Activated CD8-positive, alpha-beta memory T cell treated with anti-CD3 and anti-CD28 coated beads, Interleukin-2, amount 50 U/mL, for 4 hours (primary cell): ENCODE data around the gene SLC16A2.

Source experiments
- DNase-seq: peaks from one replicate; pipeline ENCODE4 v3.0.0-alpha.2; 2020

The SLC16A2 gene

DNA sequence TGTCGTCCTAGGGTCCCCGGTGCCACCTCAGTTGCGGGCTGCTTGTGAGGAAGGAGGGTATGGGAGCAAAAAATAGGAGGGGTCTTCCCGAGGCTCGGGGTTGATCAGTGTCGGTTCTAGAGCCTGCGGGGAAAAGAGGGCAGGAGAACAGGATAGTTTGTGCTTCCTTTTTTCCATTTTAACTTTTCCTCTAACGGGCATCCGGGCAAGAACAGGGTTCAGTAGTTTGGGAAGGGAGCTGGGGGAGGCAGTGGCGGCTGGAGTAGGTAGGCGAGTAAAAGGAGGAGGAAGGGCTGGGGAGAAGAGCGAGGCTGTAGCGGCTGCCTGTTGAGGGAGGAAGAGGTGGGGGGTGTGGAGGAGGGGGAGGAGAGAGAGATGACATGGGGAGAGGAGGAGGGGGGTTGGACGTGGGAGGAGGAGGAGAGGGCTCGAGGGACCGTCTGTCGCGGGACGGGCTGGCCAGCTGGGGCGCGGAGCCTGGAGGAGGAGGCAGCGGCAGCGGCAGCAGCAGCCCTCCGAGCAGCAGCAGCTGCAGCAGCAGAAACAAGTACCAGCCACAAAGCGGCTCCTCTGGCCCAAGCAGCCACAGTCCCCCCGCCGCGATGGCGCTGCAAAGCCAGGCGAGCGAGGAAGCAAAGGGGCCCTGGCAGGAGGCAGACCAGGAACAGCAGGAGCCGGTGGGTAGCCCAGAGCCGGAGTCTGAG is at the start of gene SLC16A2:
TSS of gene SLC16A2 (plus strand) at position 458 of the 704 bp plus-strand sequence. CDS start at position 603, 145 bp downstream.
- DNase-seq = peak; percentile 32

DNA sequence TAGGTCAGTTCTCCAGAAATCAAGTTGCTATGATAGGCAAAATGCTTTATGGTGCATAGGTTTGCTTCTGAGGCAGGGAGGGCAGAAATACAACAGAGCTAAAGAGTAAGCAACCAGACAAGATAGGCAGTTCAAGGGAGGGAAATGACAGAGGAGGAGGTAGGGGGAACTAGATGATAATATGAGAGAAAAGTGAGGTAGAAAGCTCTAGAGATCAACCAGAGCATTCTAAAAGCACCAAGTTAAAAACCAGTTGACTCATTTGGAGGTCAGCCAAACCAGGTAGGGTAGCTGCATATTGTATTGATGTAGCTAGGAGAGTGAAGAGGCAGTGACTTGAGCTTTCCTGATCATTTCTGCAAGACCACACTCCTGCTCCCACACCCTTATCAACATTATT is 49.0 kb upstream of the SLC16A2 start:
- no peak for DNase-seq

DNA sequence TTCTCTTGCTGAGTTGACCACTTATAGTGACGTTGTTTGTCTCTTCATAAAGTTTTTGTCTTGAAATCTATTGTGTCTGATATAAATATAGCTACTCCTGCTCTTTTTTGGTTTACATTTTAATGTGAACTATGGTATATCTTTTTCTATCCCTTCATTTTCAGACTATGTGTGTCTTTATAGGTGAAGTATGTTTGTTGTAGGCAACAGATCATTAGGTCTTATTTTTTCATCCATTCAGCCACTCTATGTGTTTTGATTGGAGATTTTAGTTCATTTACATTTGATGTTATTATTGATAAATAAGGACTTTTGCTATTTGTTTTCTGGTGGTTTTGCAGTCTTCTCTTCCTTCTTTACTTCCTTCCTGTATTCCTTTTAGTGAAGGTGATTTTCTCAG is 44.0 kb upstream of the SLC16A2 start:
- DNase-seq = no peak

DNA sequence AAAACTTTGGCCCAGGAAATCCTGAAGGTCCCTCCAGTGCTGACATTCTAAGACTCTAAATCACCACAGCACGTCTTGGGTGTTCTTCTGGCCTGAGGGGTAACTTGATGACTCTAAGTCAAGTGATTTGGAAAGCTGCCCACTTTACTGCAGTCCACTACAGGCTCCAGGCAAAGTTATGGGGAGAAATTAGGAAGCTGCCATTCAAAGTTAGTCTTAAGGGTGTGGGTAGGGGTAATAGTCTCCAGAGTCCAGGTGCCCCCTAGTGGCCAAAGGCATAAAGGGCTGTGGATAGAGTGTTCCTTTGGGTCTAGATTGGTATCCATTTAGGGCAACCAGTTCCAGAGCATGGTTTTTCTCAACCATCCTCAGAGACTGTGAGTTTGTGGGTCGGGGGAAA is 38.7 kb upstream of the SLC16A2 start:
- DNase-seq = peak; percentile 59

DNA sequence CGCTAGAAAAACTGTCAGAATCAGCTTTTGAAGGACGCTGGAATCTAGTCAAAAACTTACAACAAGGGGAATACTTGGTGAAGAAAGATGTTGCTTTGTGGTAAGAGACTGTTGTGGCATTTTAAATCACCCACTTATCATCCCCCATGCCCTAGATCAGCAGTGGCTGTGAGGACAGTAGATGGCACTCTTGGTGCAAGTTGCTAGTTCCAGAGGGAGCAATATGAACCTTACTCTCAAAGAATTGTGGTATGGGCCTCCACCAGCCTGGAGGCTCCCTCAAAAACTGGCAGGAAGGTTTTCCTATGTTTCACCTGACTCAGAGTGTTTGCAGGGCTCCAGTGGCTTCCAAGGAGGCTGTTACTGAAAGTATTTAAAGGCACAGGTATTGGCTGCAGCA is 37.7 kb upstream of the SLC16A2 start:
- no peak for DNase-seq

DNA sequence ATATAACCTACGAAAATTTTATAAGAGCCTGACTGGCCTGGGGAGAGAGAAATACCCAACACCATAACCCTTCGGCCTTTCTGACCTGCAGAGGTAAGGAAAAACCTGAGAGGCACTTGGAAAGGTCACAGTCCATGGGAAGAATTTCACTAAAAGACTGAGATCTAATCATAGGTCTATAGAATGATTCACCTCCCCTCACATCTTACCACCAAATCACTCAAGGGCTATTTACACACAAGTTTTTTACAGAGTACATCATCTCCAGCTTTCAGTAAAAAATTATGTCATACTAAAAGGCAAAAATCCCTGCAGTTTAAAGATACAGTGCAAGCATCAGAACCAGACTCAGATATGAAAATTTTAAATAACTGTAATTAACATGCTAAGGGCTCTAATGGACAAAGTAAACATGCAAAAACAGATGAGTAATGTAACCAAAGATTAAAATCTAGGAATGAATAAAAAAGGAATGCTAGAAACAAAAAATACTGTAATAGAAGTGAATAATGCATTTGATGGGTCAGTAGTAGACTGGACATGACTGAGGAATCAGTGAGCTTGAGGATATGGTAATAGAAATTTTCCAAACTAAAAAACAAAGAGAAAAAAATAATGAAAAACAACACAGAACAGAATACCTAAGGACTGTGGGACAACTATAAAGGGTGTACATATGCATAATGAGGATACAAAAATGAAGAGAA is 32.1 kb upstream of the SLC16A2 start:
- no peak for DNase-seq

DNA sequence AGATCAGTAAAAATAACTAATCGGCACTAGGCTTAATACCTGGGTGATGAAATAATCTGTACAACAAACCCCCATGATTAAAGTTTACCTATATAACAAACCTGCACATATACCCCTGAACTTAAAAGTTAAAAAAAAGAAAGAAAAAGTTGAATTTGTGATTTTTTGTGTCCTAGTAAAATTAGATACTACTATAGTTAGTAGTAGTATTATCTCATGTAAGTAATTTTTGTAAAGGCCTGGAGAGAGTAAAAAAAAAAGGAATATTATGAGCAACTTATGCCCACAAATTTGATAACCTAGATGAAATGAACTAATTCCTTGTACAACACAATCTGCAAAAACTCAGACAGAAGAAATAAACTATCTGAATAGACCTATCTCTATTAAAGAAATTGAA is 25.7 kb upstream of the SLC16A2 start:
- no peak for DNase-seq

DNA sequence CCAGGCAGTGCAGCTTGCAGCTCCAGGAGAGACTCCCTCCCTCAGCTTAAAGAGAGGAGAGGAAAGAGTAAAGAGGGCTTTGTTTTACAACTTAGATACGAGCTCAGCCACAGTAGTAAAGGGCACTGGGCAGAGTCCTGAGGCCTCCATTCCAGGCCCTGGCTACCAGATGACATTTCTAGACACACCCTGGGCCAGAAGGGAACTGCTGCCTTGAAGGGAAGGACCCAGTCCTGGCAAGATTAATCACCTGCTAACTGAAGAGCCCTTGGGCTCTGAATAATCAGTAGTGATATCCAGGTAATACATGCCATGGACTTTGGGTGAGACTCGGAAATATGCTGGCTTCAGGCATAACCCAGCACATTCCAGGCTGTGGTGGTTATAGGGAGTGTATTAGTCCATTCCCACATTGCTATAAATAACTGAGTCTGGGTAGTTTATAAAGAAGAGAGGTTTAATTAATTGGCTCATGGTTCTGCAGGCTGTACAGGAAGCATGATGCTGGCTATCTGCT is 15.3 kb upstream of the SLC16A2 start:
- DNase-seq = no peak

DNA sequence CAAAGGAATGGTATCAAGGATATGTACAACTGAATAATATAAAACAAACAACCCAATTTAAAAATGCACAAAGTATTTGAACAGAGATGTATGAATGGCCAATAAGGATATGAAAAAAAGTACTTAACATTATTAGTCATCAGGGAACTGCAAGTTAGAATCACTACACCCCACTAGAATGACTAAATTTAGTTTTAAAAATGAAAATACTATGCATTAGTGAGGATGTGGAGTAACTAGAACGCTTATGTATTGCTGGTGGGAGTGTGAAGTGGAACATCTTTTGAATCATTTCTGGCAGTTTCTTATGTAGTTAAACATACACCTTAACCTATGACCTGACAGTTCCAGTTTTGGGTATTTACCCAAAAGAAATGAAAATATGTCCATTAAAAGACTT is 13.0 kb upstream of the SLC16A2 start:
- no peak for DNase-seq

DNA sequence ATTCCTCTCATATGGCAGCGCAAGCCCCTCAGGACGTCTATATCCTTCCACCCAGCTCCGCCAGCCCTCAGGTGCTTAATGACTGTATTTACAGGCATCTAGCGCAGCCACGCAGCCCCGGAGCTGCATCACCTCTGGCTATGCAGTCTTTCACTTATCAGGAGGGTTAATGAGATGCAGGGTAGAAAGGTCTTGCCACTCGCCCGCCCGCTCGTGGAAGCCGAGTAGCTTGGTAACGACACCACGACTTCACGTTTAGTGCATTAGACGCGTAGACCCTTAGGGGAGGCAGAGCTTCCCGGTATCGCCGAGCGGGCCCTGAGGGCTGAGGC is 1.5 kb upstream of the SLC16A2 start:
- DNase-seq = peak; percentile 15

DNA sequence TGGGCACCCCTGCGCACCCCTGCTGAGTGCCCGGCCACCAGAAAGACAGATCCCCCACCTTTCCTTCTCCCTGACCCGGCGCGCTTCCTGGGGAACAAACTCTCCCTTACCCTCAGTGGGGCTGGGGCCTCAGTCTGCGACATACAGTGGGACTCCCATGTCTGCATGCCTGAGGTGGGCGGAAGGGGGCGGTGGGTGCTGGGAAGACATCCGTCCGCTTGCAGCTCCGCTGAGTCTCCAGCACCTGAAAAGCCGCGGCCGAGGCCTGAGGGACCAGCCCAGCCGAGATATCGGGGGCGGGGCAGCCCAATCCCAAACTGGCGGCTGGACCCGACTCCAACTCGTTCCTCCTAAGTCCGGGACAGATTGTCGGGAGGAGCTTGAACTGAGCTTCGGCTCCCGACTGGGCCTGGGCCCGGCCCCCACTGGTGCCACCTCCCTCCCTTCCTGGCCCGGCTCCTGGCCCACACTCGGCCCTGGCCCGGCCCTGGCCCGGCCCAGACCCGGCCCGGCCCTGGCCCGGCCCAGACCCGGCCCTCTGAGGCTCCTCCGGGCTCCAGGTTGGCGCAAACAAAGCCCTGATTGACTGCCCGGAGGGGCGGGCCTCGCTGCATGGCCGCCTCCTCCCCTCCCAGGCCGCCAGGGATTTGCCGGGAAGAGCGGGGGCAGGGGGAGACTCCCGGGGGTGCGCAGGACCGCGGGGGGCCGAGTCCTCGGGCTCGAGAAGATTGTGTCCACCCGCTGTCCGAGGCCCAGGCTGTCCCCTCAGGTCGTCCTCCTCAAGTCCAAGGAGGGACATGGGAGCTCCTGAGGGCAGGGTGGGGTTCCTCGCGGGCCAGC is 877 bp upstream of the SLC16A2 start:
- DNase-seq = peak; percentile 24

DNA sequence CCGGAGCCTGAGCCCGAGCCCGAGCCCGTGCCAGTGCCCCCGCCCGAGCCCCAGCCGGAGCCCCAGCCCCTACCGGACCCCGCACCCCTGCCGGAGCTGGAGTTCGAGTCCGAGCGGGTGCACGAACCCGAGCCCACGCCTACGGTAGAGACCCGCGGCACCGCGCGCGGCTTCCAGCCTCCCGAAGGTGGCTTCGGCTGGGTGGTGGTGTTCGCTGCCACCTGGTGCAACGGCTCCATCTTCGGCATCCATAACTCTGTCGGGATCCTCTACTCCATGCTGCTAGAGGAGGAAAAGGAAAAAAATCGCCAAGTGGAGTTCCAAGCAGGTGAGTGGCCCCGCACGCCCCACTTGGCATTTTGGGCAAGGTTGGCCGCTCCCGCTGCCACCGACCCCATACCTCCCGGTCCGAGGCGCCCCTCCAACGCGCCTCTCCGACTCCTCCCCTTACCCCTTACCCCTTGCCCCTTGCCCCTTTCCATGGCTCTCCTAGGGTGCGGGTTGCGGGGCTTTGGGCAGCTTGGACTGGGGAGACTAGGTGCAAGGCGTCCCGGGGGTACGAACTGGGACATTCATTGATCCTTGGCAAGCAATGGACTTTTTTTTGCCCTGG is 553 bp downstream of the SLC16A2 start:
- no peak for DNase-seq

DNA sequence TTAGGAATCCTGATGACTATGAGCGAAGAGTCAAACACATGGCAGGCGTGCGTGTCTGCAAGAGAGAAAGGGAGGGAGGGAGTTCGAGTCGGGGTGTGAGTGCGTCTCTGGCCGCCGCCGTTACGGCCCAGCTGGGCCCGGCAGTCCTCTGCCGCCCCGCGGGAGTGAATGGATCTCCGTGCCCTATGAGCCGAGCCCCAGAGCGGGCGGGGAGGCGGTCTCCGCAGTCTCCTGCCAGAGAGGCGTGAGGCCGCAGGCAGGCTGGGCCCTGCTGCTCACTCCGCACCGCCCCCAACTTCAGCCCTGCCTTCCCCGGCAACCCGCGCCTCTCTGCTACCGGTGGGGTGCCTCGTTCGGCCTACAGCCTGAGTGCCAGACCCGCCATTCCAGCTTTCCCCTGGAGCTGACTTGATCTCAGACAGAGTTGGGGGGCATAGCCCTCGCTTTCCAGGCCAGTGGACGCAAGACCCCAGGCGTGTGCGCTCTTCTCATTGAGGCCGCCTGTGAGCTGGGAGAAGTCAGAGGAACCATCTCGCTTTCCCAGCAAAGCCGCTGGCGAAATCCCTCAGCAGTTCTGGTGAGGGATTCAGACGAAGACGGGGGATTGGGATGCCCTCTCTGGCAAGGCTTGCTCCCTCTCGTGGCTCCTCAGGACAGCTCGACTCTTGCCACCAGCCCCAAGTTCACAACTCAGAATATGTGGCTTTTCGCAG is 1.4 kb downstream of the SLC16A2 start:
- peak; percentile 16 for DNase-seq

DNA sequence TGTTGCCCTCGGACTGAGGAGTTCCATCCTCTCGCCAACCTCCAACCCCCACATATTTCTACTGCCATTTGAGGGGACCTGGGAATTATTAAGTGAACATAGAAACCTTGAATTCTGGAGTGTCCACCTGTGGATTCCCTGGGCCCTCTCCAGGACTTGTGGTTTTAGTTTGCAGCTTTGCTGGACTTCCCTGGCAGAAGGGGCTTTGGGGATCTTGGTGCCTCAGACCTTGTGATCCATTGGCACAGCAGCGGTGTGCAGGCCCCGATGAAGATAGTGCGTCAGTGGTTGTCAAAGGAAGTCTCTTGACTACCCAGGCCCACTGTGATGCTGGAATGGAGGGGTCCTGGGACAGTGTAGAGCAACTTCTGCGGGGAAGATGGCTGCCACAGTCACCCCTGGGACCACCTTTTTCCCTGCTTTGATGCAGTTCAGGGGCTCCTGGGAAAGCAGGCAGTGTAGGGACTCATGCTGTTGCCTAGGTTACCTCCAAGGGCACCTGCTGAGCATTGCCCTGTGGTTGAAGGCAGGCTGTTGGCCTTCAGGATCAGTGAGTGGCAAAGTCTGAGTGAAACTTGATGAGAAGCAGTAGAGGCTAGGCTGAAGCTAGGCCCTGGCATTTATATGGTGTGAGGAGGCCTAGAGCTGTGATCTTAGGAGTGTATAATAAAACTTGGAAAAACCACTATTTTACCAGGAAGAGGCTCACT is 2.2 kb downstream of the SLC16A2 start:
- no peak for DNase-seq

DNA sequence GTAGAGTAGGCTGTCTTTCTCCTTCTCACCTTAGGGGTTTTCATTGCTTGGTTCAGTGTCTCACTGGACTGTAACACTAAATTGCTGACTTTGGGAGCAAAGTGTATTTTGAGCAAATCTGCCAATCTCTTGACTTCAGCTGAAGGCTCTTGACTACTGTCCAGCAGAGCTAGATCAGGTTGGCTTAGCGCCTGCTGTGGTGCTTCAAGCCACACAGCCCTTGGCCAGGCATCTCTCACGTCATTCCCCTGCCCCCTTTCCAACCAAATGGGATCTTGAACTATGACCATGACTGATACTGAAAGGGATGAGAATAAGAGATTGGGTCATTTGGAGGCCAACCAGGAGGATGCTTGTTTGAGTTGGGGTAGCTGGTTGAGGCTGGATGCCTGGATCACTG is 4.8 kb downstream of the SLC16A2 start:
- DNase-seq = no peak

DNA sequence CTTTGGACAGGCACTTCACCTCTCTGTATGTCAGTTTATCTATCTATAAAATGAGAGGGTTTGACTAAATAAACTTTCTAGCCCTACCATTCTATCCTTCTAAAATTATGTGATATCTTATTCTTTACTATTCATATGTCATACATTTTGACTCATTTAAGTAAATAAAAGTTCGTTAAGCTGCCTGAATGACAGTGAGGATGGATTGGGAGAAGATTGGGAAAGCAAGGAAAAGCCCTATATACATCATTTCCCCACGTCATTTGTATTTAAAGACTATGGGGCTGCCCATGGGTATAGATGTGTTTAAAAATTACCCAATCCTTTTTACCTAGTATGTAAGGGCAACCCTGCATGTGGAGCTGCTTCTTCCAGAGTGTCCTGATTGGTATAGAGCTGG is 5.3 kb downstream of the SLC16A2 start:
- no peak for DNase-seq

DNA sequence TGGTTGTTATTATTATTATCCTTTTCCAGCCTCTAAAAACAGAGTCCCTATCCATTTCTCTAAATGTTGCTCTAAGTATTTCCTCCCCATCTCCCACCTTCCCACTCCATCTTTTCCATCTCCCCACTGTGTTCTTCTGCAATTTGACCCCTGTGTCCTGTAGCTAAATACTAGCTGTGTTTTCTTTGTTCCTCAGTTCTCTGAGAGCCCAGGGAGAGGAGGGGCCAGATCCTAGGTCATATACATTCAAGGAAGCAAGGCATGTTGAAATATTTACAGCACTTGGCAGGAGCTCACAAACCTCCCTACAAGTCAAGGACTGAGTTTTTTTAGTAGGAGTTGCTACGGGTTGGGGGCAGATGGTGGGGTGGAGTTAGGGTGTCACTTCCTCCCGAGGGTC is 10.5 kb downstream of the SLC16A2 start:
- no peak for DNase-seq

DNA sequence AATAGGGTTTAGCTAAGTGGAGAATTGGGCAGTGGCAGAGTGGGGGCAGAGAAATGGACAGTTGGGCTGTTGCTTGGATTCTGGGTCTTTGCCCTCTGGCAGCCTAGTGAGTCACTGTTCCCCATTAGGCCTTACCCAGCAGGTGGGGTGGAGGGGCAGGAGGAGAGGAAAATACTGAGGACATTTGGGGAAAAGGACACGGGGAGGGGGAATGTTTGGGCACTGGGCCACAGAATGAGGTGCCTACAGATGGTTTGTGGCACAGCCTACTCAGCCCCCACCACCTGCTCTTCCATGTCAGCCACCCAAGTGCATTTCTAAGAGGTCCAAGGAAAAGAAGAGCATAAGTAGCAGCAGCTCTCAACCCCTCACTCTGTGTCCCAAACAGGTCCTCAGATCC is 13.0 kb downstream of the SLC16A2 start:
- no peak for DNase-seq

DNA sequence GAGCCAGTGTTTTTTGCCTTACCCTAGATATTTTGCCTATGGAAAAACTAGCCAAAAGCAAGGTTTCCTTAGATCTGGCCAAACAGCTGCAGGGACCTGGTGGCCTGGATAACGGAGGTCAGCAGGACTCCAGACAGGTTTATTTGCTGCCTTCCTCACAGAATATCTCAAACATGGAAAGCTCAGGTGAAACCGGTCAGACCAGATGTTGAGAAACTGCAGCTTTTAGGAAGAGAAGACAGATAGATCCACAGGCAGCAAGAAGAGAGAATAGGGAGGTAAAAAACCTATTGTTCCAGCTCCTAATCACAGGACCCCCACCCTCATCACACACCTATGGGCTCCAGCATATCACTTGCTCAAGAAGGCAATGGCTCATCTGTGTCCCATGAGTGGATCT is 16.2 kb downstream of the SLC16A2 start:
- no peak for DNase-seq

DNA sequence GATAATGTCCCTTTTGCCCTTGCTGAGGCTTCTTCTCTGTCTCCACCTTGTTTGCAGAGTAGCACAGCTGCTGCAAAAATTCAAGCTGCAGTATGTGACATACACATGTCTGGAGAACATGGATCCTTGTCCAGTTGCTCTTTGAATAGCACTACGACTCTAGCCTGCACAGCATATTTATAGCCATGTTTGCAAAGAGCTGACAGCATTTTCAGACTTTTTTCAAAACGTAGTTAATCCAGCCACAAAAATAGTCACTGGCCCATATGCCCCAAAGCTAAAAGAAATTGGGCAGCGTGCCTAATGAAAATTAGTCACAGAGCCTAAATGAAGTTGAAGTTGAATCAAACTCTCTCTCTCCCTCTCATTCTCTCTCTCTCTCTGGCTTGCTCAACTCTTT is 17.5 kb downstream of the SLC16A2 start:
- DNase-seq = no peak

DNA sequence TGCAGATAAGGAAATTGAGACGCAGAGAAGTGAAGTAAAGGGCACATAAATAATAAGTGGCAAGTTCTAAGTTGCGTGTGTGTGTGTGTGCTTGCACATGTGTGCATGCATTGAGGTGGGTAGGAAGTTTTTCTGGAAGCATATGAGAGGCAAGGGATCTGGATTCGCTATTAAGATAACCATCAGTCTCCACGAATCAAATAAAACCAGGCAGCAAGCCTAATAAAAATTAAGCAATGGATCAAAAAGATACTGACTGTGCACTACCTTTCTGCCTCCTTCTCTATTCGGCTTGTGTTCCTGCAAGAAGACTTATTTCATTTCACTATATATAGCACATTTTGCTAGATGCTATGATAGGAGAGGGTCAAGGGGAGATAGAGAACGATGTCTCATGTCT is 23.8 kb downstream of the SLC16A2 start:
- no peak for DNase-seq

DNA sequence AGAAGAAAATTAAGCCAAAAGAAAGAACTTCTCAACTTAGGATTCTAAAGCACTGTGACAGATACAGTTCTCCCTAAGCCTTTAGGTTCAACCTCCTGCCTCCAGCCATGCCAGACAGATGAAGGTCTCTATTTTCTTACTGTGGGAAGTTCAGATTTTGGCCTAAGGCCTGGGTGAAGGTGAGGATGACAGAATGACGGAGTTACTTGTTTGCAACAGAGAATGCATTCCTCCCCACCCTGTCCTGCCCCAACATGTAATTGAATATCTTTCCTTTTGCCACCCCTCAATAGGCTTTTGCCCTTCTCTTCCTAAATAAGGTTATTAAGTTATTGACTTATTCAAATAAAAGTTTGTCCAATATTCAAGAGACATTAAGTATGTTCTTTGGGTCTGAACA is 25.6 kb downstream of the SLC16A2 start:
- no peak for DNase-seq
